ENCODE measurements around the gene PRRC2C. TPM values are rescaled to one million over a fixed set of nuclear protein-coding genes. Genes with fewer than 3 reads are reported as not detected.

The PRRC2C gene
- total RNA-seq, 1 experiment from 2014 or later: 267 TPM

- Histone ChIP-seq H3K4ac (ENCODE audit: low read depth, low read length) (no peak overlapping the region), H3K56ac (ENCODE audit: insufficient read length, low read depth, low read length) (no peak overlapping the region), H2AFZ (ENCODE audit: low read length) (no peak overlapping the region), H3K18ac (ENCODE audit: insufficient read length, low read depth, low read length) (no peak overlapping the region), H4K20me1 (ENCODE audit: control insufficient read depth, insufficient read depth, insufficient read length) (no peaks in the 10 kb centered on the region), H3K79me2 (ENCODE audit: insufficient read depth, low read length) (no peaks in the 10 kb centered on the region), H2BK12ac (ENCODE audit: insufficient read length, low read depth, low read length) (no peak overlapping the region), H3K79me1 (ENCODE audit: insufficient read depth, low read depth, low read length, poor library complexity, severe bottlenecking) (no peaks in the 10 kb centered on the region), H3K23me2 (ENCODE audit: insufficient read length, low read depth, low read length, poor library complexity, severe bottlenecking) (no peaks in the 10 kb centered on the region), H3T11ph (ENCODE audit: low read length) (no peak overlapping the region), H4K5ac (ENCODE audit: insufficient read length, low read depth, low read length) (no peak overlapping the region), H3K9ac (ENCODE audit: extremely low read depth, insufficient read length, low read length) (no peak overlapping the region), H3K4me1 (ENCODE audit: insufficient read depth, low read length) (no peaks in the 10 kb centered on the region), H2BK5ac (ENCODE audit: insufficient read length, low read length) (no peak overlapping the region), H2BK120ac (ENCODE audit: low read depth, low read length, poor library complexity, severe bottlenecking) (no peak overlapping the region), H4K91ac (ENCODE audit: insufficient read length, low read depth, low read length) (no peak overlapping the region), H3K27ac (ENCODE audit: insufficient read length, low read depth, low read length) (no peak overlapping the region), H2AK5ac (ENCODE audit: insufficient read length, low read length) (no peak overlapping the region), H3K4me2 (ENCODE audit: insufficient read depth, insufficient read length, low read length) (no peak overlapping the region), H2BK20ac (ENCODE audit: low read depth, low read length, poor library complexity, severe bottlenecking) (no peak overlapping the region), H3K9me3 (ENCODE audit: control insufficient read depth, low read depth, low read length) (no peaks in the 10 kb centered on the region), H2BK15ac (ENCODE audit: low read depth, low read length) (no peak overlapping the region), H3K14ac (ENCODE audit: insufficient read depth, low read length) (no peak overlapping the region), H3K27me3 (ENCODE audit: insufficient read depth, low read length) (no peaks in the 10 kb centered on the region), H4K8ac (replicated peaks; ENCODE audit: insufficient read length, low read depth, low read length) (no peak overlapping the region), H3K23ac (ENCODE audit: insufficient read length, low read depth, low read length) (no peak overlapping the region)
- Mint-ChIP-seq H3K9me3 (peaks cover 0 to 2% of the 10 kb centered on the region in 2 experiments; a peak in 1 of 5 replicates), H3K4me1 (peaks cover 7 to 8% of the 10 kb centered on the region in 2 experiments), H3K27ac (no peak overlapping the region), H3K4me3 (no peak overlapping the region), H3K36me3 (ENCODE audit: insufficient read depth in 1 of 3, low read depth in 3 of 3) (no peaks in the 10 kb centered on the region), H3K27me3 (ENCODE audit: low read depth) (no peaks in the 10 kb centered on the region)
- no peak for DNase-seq
- no CpG with 5 or more reads among the region's 1 CpG for WGBS (ENCODE audit: extremely low coverage, insufficient read length, low lambda C conversion rate)
- TF ChIP-seq CTCF (conservative IDR thresholded peaks at IDR 0.05): no peak
Measured at GRCh38 chr1:171476829-171477228, 8.5 kb upstream of the PRRC2C start.
